Right forelimb (tissue), 1 donor: ENCODE measurements around the gene TTC28.
A peak's percentile ranks its signal among the peaks of the same experiment; 100 is the strongest.
"Not testable (repeated sequence)": the region's sequence is repeated elsewhere in the genome, so short reads cannot be mapped to it uniquely, and the experiment has no call there.

ENCODE experiments used
- DNase-seq: peaks from one replicate; pipeline ENCODE4 v3.0.0-alpha.2; 2018

Gene TTC28

DNA sequence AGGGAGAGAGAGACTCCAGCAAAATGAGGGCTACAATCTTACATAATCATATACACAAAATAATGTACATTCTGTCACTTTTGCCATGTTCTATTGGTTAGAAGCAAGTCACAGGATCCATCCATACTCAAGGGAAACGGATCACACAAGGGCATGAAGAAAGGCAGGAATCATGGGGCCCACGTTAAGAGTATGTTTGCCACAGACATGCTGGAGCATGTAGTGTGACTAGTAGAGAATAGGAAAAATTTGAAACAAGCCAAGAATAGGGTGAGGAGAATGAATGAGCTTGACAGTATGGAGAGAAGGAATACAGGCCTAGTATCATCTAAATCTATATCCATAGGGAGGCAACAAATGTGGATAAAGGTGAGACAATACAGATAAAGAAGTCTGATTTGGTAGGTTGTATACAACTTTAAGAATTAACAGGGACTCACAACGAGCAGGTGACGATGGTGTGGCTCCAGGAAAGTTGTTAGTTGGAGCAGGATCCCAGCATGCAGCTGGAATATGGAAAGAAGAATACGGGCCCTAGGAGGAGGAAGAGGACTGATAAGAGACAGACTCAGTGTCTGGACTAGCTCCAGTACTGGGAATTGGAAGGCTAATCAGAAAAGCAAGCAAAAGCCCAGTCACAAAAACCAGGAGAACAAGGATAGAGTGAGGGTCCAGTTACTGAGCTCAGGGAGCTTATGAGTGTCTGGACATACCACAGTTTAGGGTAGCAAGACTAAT, 458.8 kb downstream of the TTC28 start:
- no peak for DNase-seq

DNA sequence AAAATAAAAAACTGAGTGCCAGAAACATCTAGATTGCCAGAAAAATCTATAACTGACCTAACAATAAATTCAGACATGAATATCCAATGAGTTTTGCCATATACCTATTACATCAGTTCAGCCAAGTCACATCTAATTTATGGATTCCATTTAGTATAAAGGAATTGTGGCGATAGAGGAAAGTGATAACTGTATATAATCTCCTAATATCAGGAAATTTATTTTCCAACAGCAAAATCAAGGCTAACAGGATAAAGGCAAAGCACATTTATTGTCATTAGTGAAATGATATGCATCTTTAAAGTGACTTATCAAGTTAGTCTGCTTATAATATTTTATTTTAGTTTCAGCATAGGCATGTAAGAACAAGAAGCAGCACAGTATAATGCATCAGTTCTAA, 462.4 kb downstream of the TTC28 start:
- DNase-seq: no peak

DNA sequence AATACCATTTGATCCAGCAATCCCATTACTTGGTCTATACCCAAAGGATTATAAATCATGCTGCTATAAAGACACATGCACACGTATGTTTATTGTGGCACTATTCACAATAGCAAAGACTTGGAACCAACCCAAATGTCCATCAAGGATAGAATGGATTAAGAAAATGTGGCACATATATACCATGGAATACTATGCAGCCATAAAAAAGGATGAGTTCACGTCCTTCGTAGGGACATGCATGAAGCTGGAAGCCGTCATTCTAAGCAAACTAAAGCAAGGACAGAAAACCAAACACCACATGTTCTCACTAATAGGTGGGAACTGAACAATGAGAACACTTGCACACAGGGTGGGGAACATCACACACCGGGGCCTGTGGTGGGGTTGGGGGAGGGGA, 464.9 kb downstream of the TTC28 start:
- not testable (repeated sequence) for DNase-seq

DNA sequence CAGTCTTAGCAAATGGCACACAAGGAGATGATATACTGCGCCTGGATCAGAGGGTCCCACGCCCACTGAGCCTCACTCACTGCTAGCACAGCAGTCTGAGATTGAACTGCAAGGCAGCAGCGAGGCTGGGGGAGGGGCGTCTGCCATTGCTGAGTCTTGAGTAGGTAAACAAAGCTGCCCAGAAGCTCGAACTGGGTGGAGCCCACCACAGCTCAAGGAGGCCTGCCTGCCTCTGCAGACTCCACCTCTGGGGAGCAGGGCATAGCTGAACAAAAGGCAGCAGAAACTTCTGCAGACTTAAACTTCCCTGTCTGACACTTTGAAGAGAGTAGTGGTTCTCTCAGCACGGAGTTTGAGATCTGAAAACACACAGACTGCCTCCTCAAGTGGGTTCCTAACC, 470.2 kb downstream of the TTC28 start:
- not testable (repeated sequence) for DNase-seq

DNA sequence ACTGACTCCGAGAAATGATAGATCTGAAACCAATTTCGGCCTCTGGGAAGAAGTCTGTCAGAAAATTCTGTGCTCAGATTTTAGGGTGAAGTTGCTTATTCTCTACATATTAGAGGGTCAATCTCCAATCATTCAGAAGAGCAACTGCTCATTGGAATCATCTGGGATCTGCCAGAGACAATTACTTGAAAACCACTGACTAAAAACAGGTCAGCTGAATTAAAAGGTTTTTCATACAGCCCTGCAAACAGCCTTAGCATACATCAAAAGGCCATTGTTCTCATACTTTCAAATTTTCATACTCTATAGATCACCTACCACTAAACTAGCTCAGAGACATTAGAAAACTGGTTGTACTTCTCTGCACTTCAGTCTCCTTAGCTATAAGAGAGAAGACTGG, 470.9 kb downstream of the TTC28 start:
- DNase-seq: no peak

DNA sequence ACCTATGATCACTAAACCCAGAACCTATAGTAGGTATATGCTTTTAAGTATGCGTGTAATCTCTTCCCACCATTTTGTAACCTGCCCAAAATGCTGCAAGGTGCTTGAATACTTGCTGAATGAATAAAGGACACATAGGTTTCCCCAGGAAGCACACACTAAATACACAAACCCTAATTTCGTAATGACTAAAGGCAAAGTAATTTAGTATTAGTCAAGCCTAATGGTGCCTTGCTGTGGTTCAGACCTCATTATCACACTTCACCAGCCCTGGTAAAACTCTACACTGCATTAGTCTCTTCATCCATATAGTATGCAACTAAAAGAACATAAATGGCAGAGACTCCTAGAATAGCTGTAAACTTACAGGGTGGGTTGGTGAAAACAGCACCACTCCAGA, 471.6 kb downstream of the TTC28 start:
- no peak for DNase-seq

DNA sequence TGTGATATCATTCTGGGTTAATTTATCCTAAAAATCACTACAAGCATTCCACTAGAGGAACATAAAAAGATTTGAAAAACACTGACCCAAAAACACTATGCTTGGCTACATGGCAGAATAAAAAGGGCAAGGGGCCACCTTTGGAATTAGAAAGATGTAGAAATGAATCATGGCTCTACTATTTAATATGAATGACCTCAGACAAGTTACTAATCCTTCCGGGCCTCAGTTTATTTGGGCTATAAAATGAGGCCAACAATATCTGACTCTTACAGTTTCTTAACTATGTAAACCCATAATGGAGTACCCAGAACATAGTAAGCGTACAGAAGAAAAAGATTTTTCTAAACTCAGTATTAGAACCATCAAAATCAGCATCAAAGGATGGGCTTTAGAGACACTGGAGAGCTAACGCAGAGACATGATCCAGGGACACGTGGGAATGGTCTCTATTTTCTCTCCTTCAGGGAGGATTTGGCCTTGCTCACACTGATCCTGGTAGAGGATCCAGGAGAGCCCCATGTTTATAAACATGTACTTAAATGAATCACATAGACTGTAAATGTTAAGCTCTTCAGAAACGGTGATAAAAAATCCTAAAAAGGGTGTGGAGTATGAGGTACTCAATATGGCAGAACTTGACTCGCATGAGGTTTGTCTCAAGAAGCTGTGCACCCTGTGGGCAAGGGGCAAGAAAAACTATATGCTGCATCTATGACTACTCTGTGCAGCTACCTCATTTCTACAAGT, 472.2 kb downstream of the TTC28 start:
- DNase-seq: no peak

DNA sequence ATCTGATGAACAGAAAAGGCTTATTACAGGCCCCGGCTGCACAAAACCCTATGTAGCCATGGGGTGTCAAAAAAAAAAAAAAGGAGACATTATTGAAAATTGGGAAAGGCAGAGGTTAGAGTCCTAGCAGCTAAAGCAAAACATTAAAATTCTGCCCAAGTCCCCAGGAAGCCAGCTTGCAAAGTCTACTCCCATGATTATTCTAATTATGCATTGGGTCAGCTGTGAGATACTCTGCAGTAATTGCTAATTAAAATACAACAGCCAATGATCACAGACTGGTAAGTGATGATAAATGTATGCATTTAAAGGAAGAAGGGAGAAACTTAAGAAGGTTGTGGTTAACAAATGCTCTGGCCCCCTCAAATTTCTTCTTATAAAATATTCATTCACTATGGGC, 473.7 kb downstream of the TTC28 start:
- no peak for DNase-seq

DNA sequence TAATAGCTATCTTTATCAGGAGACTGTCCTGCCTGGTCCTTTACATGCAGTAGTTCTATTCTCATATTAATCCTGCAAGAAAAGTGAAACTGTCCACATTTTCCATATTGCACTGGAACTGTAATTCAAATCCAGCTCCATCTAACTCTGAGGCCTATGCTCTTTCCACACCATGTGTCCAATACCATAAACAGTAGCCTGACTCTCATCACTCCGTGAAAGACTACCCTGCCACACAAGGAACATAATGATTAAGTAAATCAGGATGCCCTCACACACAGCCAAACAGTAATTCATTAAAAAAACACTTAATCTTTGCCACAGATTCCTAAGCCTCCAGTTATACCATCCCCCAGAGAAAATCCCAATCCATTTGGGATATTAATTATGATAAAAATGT, 475.3 kb downstream of the TTC28 start:
- DNase-seq: no peak

DNA sequence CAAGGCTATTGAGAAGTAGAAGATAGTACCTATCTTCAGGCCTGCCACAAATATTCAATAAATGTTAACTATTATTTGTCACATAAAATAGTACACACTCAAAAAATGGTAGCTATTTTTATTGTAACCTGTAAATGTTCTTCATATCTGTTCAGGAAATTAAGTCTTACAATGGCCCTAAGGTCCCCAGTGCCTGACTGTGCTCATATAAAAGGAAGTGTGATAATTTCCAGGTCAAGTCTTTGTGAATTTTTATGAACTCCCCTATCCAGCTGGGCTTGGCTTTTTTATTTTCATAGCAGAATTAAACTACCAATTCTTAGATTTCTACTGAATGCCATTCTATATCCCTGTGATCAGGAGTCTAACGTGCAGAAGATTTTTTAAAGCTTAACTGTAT, 476.4 kb downstream of the TTC28 start:
- DNase-seq: no peak

DNA sequence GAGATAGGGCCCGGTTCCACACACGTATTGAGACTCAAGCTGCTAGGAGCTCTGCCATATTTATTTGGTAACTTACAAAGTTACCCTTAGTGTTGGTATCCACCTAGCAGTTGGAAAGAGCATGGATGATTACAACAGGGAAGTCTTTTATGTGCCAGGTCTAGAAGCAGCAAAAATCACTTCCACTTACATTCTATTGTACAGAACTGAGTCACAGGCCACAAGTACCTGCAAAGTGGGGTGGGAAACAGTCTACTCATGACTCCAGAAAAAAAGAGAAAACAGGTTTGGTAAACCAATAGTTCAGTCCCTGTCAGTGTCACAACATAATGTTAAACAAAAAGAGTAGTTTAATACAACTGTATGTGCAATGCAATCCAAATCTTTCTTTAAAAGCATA, 480.9 kb downstream of the TTC28 start:
- DNase-seq: no peak

DNA sequence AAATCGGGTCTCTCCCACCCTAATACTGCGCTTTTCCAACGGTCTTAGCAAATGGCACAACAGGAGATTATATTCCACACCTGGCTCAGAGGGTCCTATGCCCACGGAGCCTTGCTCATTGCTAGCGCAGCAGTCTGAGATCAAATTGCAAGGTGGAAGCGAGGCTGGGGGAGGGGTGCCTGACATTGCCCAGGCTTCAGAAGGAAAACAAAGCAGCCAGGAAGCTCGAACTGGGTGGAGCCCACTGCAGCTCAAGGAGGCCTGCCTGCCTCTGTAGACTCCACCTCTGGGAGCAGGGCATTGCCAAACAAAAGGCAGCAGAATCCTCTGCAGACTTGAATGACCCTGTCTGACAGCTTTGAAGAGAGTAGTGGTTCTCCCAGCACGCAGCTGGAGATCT, 488.1 kb downstream of the TTC28 start:
- DNase-seq: not testable (repeated sequence)

DNA sequence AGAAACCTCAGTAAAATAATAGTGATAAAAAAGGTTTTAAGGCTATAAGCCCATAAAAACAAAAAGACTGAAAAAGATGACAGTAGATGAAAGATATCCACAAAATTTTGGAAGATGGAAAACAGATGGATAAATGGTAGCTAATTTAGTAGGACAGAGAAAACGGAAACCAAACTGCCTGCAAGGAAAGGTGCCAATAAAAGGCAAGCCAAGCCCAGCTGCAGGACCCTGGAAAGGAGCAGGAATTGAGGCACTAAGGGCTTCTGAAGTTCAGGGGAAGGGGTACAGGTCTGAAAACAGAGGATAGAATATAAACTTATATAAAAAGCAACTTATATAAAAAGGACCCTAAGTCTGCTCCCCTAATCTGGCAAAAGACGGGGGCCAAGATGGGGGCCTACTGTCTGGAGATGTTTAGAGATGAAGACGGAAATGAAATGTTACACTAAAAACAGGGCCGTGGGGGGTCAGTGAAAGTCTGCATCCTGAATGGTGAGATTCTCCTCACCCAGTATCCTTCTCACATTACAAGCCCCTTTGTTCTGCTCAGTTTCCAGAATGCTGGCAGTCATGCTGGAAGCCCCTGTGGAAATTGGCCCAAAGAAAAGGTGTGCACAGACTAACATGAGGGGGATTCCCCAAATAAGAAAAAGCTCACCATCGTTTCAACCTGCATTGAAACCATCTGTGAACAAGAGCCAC, 491.3 kb downstream of the TTC28 start:
- peak; percentile 47 for DNase-seq

DNA sequence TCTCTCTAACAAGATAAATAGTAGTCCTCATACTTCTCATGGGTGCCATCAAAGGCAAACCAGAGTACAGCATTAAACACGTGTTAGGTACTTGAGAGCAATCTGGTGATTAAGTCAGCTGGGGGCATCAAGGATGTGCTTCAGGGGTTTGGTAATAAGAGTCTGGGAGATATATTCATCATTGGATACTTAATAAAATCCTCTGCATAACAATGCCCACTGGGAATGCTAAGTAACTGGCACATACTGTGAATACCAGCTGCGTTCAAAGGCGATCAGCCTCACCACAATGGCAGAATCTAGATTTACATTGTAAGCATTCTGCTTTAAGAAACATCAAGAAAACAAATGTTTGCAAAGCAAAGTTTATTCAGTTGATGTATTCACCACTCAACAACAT, 492.0 kb downstream of the TTC28 start:
- DNase-seq: no peak

DNA sequence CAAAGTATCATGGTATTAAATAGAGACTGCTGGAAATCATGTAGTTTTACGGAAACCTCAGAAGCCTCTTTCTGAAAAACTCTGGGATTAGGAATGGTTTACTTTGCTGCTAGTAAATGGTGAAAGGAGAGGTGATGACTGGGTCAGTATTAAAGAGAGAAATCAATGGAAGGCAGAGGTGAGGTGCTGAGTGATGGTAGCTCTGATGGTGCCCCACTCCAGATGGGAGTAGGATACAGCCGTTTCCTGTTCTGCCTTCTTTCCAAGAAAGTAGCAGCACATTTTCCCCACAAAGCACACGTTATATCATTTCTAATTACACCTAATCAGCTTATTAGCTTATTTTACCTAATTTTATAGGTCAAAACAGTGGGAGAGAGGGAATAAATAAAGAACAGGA, 493.0 kb downstream of the TTC28 start:
- no peak for DNase-seq

DNA sequence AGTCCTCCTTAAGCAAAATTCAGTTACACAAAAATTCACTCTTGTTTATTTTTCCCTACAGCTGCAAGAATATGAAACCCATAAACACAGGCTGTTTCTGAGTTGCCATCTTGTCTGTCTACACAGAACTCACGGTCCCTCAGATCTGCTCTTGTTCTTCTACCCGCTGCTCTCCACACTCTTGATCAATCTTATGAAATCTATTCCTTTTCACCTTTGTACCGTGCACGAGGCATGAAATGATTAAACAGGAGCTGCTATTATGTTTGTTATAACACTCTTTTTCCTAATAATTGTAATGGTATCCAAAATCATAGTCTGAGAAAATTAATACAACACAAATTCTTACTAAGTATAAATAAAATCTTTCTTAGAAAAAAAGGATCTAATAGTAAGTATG, 494.5 kb downstream of the TTC28 start:
- no peak for DNase-seq

DNA sequence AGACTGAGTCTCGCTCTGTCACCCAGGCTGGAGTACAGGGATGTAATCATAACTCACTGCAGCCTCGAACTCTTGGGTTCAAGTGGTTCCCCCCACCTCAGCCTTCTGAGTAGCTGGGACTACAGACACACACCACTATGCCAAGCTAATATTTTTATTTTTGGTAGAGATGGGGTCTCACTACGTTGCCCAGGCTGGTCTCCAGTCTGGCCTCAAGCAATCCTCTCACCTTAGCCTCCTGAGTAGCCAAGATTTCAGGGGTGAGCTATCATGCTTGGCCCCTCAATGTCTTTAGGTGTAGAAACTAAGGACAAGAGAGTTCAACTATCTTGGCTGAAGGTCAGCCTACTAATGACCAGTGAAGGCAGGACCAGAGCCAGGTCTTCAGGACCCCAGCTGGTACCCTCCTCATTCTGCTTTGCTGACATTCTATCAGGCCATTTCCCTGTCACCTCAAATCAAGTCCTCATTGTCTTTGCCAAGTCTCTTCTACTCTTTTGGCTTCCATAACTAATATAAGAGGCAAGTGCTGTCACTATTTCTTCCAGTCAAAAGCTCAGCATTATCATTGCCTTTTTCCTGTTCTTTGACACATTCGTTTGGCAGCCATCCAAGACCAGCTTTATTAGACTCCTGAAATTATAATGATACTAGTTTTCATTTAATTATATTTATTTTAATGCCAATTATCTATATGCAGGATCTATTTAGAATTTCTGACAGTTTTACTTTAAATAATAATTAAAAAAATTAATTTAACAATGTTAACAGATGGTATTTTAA, 496.4 kb downstream of the TTC28 start:
- DNase-seq: no peak

DNA sequence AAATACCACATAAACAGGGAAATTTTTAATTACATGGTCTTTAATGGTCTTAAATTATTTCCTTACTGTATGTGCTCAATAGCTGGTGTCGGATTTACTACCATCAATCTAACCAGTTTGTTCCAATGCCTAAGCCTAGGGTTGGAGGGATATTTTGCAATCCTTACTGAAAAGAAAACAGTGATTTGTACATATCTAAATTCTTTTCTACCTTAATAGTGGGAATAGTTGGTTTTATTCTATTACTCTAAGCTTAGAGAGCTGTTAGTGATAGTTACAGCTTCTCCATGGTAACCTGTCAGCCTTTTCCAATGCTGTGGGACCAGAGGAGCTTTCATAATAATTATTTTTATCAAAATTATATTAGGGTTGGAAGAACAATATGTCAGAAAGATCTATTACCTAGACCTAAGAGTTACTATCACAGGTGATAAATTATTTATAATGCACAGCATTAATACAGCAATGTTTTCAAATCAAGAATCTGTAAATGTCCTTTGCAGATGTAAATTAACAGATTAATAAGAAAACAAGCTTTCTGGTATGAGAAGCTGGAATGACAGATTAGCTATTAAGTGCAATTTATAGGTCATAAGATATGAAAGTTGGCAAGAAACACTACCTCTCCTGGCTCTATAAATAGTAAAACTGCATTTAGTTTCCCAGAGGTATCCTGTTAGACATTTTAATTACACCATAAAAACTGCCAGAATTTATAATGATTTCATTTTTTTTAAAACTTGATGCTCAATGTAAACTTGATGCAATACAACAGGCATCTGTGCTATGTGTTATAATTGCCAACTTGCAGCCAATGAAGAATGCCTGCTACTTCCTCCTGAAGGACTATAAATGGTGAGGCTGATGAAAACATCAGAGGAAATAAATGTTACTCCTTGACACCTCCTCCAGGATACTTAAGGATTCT, 498.6 kb downstream of the TTC28 start:
- DNase-seq: no peak

DNA sequence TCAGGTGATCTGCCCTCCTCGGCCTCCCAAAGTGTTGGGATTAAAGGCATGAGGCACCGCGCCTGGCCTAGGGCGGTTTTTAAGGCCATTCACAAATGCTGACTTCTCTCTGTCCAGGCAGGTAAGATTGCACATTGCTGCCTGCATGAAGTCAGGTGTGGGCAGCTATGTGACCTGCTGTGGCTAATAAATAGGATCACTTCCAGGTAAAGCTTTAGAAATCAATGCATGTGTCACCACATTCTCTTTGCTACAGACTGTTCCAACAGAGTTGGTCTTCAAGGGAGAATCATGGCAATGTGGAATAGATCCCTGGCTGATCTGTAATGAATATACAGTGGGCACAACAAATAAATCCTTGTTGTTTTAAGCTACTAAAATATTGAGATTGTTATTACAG, 500.2 kb downstream of the TTC28 start:
- no peak for DNase-seq

DNA sequence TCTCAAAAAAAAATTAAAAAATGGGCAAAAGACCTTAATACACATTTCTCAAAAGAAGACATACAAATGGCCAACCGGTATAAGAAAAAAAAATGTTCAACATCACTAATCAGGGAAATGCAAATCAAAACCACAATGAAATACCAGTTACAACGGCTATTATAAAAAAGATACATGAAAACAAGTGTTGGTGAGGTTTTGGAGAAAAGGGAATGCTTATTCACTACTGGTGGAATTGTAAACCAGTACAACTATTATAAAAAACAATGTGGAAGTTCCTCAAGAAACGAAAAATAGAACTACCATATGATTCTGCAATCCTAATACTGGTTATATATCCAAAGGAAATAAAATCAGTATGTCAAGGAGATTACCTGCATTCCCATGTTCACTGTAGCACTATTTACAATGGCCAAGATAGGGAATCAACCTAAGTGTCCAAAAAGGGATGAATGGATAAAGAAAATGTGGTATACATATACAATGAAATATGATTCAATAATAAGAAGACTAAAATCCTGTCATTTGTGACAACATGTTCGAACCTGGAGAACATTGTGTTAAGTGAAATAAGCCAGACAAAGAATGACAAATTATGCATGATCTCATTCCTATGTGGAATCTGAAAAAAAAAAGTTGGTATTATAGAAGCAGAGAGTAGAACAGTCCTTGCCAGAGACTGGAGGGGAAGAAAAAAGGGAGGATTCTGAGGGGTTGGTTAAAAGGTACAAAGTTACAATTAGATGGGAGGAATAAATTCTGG, 503.7 kb downstream of the TTC28 start:
- DNase-seq: no peak

DNA sequence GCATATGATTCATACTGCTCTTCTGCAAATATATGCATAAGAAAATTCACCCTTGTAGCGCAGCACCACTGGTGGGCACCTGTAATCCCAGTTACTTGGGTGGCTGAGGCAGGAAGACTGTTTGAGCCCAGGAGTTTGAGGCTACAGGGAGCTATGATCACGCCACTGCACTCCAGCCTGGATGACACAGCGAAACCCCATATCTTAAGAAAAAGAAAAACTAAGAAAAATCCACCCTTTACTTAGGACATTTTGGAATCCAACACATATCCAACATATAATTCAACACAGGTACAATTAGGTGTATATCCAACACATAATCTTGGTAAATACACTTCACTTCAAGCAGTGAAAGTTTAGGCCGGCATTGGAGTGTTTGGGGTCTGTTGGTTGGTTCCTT, 505.1 kb downstream of the TTC28 start:
- no peak for DNase-seq
